ENCODE results near the gene DNAJC2. TPM values are rescaled to one million over a fixed set of nuclear protein-coding genes. Genes with fewer than 3 reads are reported as not detected.

DNAJC2 gene
- total and polyA plus RNA-seq, 2 experiments from 2014 or later, result 40.1 to 168 TPM

GRCh38 chr7:103373866-103374643 is 29.5 kb upstream of the DNAJC2 start:
- no peak overlapping the region for H3K4me3 Mint-ChIP-seq
- no peak for ATAC-seq
- H3K4me1 Mint-ChIP-seq, result no peaks in the 10 kb centered on the region
- Histone ChIP-seq H3K27ac (ENCODE audit: low read depth) (no peak overlapping the region), H3K79me2 (replicated peaks; ENCODE audit: insufficient read depth) (no peaks in the 10 kb centered on the region), H3K36me3 (ENCODE audit: insufficient read depth) (0 out of 2 replicates have a peak, but pooled peaks cover 2% of the 10 kb centered on the region), H2AFZ (no peak overlapping the region), H3K9me2 (ENCODE audit: insufficient read depth) (no peaks in the 10 kb centered on the region), H3K27me3 (ENCODE audit: insufficient read depth) (no peaks in the 10 kb centered on the region), H3K4me2 (no peak overlapping the region), H3K4me3 (no peak overlapping the region), H3K4me1 (ENCODE audit: insufficient read depth) (no peaks in the 10 kb centered on the region), H4K20me1 (replicated peaks; ENCODE audit: insufficient read depth) (0 out of 2 replicates have a peak, but pooled peaks cover 3% of the 10 kb centered on the region), H3F3A (replicated peaks; ENCODE audit: low read depth) (no peaks in the 10 kb centered on the region)
- TF ChIP-seq STAT1 (IDR thresholded peaks at IDR 0.05; ENCODE audit: unreplicated experiment) (no peak), JUNB (IDR thresholded peaks at IDR 0.05; ENCODE audit: unreplicated experiment) (no peak), ZNF331 (CRISPR knock-in tag; IDR thresholded peaks at IDR 0.05; ENCODE audit: low read depth) (no peak), EZH2phosphoT487 (IDR thresholded peaks at IDR 0.05; ENCODE audit: unreplicated experiment) (no peak), ZNF114 (CRISPR knock-in tag; IDR thresholded peaks at IDR 0.05) (no peak)
- H3K36me3 Mint-ChIP-seq (ENCODE audit: low read depth), result peaks cover 3% of the 10 kb centered on the region; the same call in 2 of the 3 replicates
- no peak overlapping the region for H3K27ac Mint-ChIP-seq
- no peaks in the 10 kb centered on the region for H3K9me3 Mint-ChIP-seq
- H3K27me3 Mint-ChIP-seq (ENCODE audit: insufficient read depth, low read depth, poor library complexity), result no peaks in the 10 kb centered on the region
- DNase-seq (ENCODE audit: low spot score), result peak; percentile 6

GRCh38 chr7:103369432-103369831 is 24.9 kb upstream of the DNAJC2 start:
- no peaks in the 10 kb centered on the region for H3K9me2 ChIP-seq (ENCODE audit: insufficient read depth)
- peaks cover 1% of the 10 kb centered on the region for H3K27me3 Mint-ChIP-seq (ENCODE audit: insufficient read depth, low read depth, poor library complexity)
- no peaks in the 10 kb centered on the region for H3K4me1 Mint-ChIP-seq
- H3K4me3 ChIP-seq, result no peak overlapping the region
- no peaks in the 10 kb centered on the region for H3F3A ChIP-seq (replicated peaks; ENCODE audit: low read depth)
- ATAC-seq, result no peak
- no peak for DNase-seq (ENCODE audit: low spot score)
- H3K36me3 Mint-ChIP-seq (ENCODE audit: low read depth), result peaks cover 47% of the 10 kb centered on the region
- TF ChIP-seq POLR2AphosphoS5 (IDR thresholded peaks at IDR 0.05; ENCODE audit: low read depth) (no peak), CTCF (conservative IDR thresholded peaks at IDR 0.05; ENCODE audit: low read depth in 2 of 2) (no peak), JUNB (IDR thresholded peaks at IDR 0.05; ENCODE audit: unreplicated experiment) (no peak), CREB1 (CRISPR knock-in tag; IDR thresholded peaks at IDR 0.05; ENCODE audit: low read depth) (no peak), REST (IDR thresholded peaks at IDR 0.05; ENCODE audit: unreplicated experiment) (no peak)
- H3K27ac Mint-ChIP-seq, result no peak overlapping the region
- H2AFZ ChIP-seq, result no peak overlapping the region
- no peak overlapping the region for H3K4me3 Mint-ChIP-seq
- H3K79me2 ChIP-seq (replicated peaks; ENCODE audit: insufficient read depth), result no peaks in the 10 kb centered on the region
- 0 out of 2 replicates have a peak, but pooled peaks cover 3% of the 10 kb centered on the region for H4K20me1 ChIP-seq (replicated peaks; ENCODE audit: insufficient read depth)
- H3K36me3 ChIP-seq (ENCODE audit: insufficient read depth), result peaks cover 37% of the 10 kb centered on the region
- no peaks in the 10 kb centered on the region for H3K4me1 ChIP-seq (ENCODE audit: insufficient read depth)
- H3K4me2 ChIP-seq, result no peak overlapping the region
- H3K9me3 Mint-ChIP-seq, result no peaks in the 10 kb centered on the region
- no peaks in the 10 kb centered on the region for H3K27me3 ChIP-seq (ENCODE audit: insufficient read depth)
- no peak overlapping the region for H3K27ac ChIP-seq (ENCODE audit: low read depth)
